NCI-H2029 treated with DMSO at 0.1 percent for 48 hours (cell line): Measurements from ENCODE around the gene DCLK1.

Experiments
- DNase-seq: peaks from one replicate; lab custom pipeline; 2025; lab: John Stamatoyannopoulos, UW

DCLK1 gene

GRCh38 chr13:35760735-35761281 is 370.4 kb downstream of the DCLK1 start:
- no peak for DNase-seq

- DNase-seq: no peak
Observed at GRCh38 chr13:35747594-35747993, 383.6 kb downstream of the DCLK1 start.

- no peak for DNase-seq
Observed at GRCh38 chr13:35744566-35745178, 386.5 kb downstream of the DCLK1 start.

GRCh38 chr13:35744144-35744543 is 387.0 kb downstream of the DCLK1 start:
- no peak for DNase-seq

GRCh38 chr13:35743165-35743564 is 388.0 kb downstream of the DCLK1 start:
- no peak for DNase-seq

- no peak for DNase-seq
Observed at GRCh38 chr13:35741657-35742056, 389.5 kb downstream of the DCLK1 start.

- no peak for DNase-seq
Observed at GRCh38 chr13:35736876-35737275, 394.3 kb downstream of the DCLK1 start.

GRCh38 chr13:35733827-35734226 is 397.4 kb downstream of the DCLK1 start:
- DNase-seq: no peak

- DNase-seq: no peak
Observed at GRCh38 chr13:35732565-35732964, 398.6 kb downstream of the DCLK1 start.

- DNase-seq: no peak
Observed at GRCh38 chr13:35731471-35731870, 399.7 kb downstream of the DCLK1 start.

- DNase-seq: no peak
Observed at GRCh38 chr13:35729926-35730627, 401.1 kb downstream of the DCLK1 start.

GRCh38 chr13:35727881-35728280 is 403.3 kb downstream of the DCLK1 start:
- no peak for DNase-seq

- no peak for DNase-seq
Observed at GRCh38 chr13:35724446-35724845, 406.7 kb downstream of the DCLK1 start.

- DNase-seq: no peak
Observed at GRCh38 chr13:35723821-35724220, 407.4 kb downstream of the DCLK1 start.

GRCh38 chr13:35723053-35723461 is 408.1 kb downstream of the DCLK1 start:
- no peak for DNase-seq

GRCh38 chr13:35722458-35723052 is 408.6 kb downstream of the DCLK1 start:
- DNase-seq: no peak

- peak; percentile 16 for DNase-seq
Observed at GRCh38 chr13:35720690-35721554, 410.3 kb downstream of the DCLK1 start.

GRCh38 chr13:35720290-35720689 is 410.9 kb downstream of the DCLK1 start:
- no peak for DNase-seq
